PFSK-1 (cell line): ENCODE data around the gene NACC2.

Experiments
- FOXP2 ChIP-seq: optimal IDR thresholded peaks from 2 replicates; pipeline ENCODE3; 2011; ENCODE audit warnings: borderline replicate concordance, control low read depth, inconsistent platforms; ENCODE audit not compliant: insufficient read depth; ENCODE audit errors: extremely low read length, extremely low read depth
- POLR2AphosphoS5 ChIP-seq: IDR thresholded peaks from 2 replicates; pipeline ENCODE4 v1.6.1; 2012; ENCODE audit warnings: low read depth, mild to moderate bottlenecking, control low read depth, low read length, moderate library complexity
- SIN3A ChIP-seq: IDR thresholded peaks from 2 replicates; pipeline ENCODE4 v1.6.1; 2012; ENCODE audit warnings: mild to moderate bottlenecking, low read length, moderate library complexity, borderline replicate concordance; ENCODE audit not compliant: insufficient read depth
- TAF1 ChIP-seq: IDR thresholded peaks from 2 replicates; pipeline ENCODE4 v1.6.1; 2012; ENCODE audit warnings: low read length, control low read depth, borderline replicate concordance; ENCODE audit not compliant: insufficient read depth
- TF ChIP-seq, protein P1 (sequence below), 2 experiments: IDR thresholded peaks; 2 replicates each; pipeline versions ENCODE4 v1.6.1 to v1.8.0; 2011 to 2012; ENCODE audit warnings: low read depth in 2 of 2, low read length in 2 of 2, control low read depth in 1 of 2, inconsistent platforms in 1 of 2, mild to moderate bottlenecking in 1 of 2, moderate library complexity in 1 of 2; ENCODE audit not compliant: insufficient read depth in 1 of 2

Gene NACC2

GRCh38 chr9:136119061-136119882 is 24.2 kb upstream of the NACC2 start:
- TF ChIP-seq POLR2AphosphoS5 (peak; percentile 87), SIN3A (no peak)

DNA sequence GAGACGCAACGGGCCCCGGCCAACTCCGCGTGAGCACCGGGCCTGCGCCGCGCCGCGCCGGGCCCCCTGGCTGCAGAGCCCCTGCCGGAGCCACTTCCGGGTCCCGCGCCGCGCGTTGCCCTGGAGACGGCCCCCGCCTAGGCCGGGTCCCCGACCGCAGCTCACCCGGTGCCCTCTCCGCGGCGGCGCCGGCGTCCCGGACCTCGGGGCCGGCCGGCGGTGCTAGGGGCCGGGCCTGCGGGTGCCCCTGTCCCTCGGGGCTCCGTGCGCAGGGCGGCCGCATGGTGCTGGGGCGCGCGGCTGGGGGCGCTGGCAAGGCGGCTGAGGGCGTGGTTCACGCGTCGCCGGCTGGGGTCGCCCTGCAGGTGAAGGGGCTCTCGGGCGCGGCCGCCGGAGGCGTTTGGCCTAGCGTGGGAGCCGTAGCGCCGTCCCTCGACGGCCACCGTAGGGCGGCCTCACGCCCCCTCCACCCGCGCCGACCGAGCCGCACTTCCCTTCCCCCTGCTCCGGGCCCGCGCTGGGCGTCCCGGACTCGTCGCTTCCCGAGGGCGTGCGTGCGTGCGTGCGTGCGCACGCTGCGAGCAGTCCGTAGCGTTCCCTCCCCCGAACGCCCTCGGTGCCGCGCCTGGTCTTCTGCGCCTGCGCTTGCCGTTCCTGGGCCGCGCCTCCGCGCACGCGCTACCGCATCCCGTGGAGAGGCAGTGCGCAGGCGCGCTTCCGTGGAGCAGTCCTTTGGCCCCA is 23.4 kb upstream of the NACC2 start, which contains the start of gene TMEM250:
TSS of gene TMEM250 (minus strand) at position 556 of the 741 bp plus-strand sequence. CDS start 1,975 bp downstream, outside the sequence.
- TF ChIP-seq, protein P1, sequence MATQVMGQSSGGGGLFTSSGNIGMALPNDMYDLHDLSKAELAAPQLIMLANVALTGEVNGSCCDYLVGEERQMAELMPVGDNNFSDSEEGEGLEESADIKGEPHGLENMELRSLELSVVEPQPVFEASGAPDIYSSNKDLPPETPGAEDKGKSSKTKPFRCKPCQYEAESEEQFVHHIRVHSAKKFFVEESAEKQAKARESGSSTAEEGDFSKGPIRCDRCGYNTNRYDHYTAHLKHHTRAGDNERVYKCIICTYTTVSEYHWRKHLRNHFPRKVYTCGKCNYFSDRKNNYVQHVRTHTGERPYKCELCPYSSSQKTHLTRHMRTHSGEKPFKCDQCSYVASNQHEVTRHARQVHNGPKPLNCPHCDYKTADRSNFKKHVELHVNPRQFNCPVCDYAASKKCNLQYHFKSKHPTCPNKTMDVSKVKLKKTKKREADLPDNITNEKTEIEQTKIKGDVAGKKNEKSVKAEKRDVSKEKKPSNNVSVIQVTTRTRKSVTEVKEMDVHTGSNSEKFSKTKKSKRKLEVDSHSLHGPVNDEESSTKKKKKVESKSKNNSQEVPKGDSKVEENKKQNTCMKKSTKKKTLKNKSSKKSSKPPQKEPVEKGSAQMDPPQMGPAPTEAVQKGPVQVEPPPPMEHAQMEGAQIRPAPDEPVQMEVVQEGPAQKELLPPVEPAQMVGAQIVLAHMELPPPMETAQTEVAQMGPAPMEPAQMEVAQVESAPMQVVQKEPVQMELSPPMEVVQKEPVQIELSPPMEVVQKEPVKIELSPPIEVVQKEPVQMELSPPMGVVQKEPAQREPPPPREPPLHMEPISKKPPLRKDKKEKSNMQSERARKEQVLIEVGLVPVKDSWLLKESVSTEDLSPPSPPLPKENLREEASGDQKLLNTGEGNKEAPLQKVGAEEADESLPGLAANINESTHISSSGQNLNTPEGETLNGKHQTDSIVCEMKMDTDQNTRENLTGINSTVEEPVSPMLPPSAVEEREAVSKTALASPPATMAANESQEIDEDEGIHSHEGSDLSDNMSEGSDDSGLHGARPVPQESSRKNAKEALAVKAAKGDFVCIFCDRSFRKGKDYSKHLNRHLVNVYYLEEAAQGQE (IDR thresholded peaks at IDR 0.05; ENCODE audit: insufficient read depth in 1 of 2, low read depth in 2 of 2, low read length in 2 of 2) = peak in 1 of 2 experiments; percentile 48; a peak in 1 of 4 replicates
- no peak for TF ChIP-seq FOXP2

DNA sequence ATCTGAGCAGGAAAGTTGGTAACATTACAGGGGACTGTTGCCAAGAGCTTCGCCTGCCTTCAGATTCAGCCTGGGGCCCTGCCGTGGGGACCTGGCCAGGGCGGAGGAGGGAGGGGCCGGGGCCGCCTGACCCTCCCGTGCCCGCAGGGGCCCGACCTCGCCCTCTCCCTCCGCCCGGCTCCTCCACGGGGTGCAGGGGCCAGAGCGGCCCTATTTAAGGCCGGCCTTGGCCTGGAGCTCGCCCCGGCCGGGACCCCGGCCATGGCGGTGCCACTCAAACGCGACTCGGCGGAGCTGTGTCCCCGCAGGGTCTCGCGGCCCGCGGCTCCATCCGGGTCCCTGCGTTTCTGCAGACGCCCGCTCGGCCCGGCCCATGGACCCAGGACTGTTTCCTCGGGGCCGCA is 22.8 kb upstream of the NACC2 start:
- TF ChIP-seq, protein P1 (IDR thresholded peaks at IDR 0.05; ENCODE audit: insufficient read depth in 1 of 2, low read depth in 2 of 2, low read length in 2 of 2) = no peak
- TF ChIP-seq FOXP2 (no peak), POLR2AphosphoS5 (no peak), TAF1 (no peak)

GRCh38 chr9:136117291-136117915 is 22.3 kb upstream of the NACC2 start:
- TF ChIP-seq TAF1 (no peak), FOXP2 (no peak), SIN3A (no peak), POLR2AphosphoS5 (no peak)
- TF ChIP-seq, protein P1 (IDR thresholded peaks at IDR 0.05; ENCODE audit: insufficient read depth in 1 of 2, low read depth in 2 of 2, low read length in 2 of 2) = no peak

DNA sequence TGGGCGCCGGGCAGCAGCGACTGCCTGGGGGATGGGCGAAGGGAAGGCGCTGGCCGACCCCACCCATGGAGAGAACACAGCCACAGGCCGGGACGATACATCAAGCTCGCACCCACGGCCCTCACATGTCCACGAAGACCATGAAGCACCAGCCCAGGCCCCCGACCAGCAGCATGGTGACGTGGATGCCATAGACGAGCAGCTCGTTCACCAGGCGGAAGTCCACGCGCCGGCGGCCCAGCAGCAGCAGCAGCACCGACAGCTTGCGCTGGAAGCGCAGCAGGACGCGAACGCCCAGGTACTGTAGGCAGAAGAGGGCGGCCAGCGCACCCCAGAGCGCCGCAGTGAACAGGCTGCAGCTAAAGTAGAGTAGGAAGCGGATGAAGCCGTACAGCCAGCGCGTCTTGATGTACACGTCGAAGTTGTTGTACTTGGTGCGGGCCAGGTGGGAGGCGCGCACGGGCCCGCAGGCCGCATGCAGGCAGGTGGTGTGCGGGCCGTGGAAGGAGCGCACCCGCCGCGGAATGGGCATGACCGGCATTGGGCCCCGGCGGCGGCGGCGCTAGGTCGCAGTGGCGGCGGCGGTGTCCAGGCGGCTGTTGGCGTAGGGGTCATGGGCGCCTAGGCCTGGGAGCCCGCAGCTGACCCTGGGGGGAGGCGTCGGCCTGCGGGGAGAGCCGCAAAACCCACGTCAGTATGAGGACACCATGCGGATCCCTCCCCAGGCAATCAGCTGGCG is 21.4 kb upstream of the NACC2 start:
- TF ChIP-seq, protein P1 (IDR thresholded peaks at IDR 0.05; ENCODE audit: insufficient read depth in 1 of 2, low read depth in 2 of 2, low read length in 2 of 2) = no peak
- TF ChIP-seq SIN3A (no peak), TAF1 (no peak)
